Adrenal gland (tissue), 12 donors: Measurements from ENCODE around the gene ABCG2. TPM values are rescaled to one million over a fixed set of nuclear protein-coding genes. Genes with fewer than 3 reads are reported as not detected.

ENCODE experiments used
- DNase-seq, 7 donors: peaks; one replicate each; pipeline ENCODE4 v3.0.0-alpha.2; 2019 to 2020
- H3K27ac ChIP-seq, 5 donors: fragments of 200-600 bp; sonication (generic) in 4 of 5; 1 replicate in 3 of 5; 2 replicates in 2 of 5; pipeline versions ENCODE4 v1.5.1 to v1.8.0; 2016 to 2020; ENCODE audit warnings: mild to moderate bottlenecking in 1 of 5
- H3K27me3 ChIP-seq: fragments of 200-600 bp; 2 replicates; pipeline ENCODE4 v1.8.0; 2021
- H3K36me3 ChIP-seq, 2 donors: fragments of 200-600 bp; replicated peaks in 1 of 2; 1 replicate in 1 of 2; 2 replicates in 1 of 2; pipeline versions ENCODE4 v1.5.1 to v1.8.0; 2018 to 2022
- H3K4me1 ChIP-seq, 2 donors: fragments of 200-600 bp; replicated peaks in 1 of 2; 1 replicate in 1 of 2; 2 replicates in 1 of 2; pipeline versions ENCODE4 v1.5.1 to v1.8.0; 2018 to 2021
- H3K4me3 ChIP-seq, 4 donors: fragments of 200-600 bp; sonication (generic) in 3 of 4; one replicate each; pipeline ENCODE4 v1.5.1; 2016 to 2018
- H3K9me3 ChIP-seq, 3 donors: fragments of 200-600 bp; sonication (generic) in 1 of 3; replicated peaks in 1 of 3; 1 replicate in 2 of 3; 2 replicates in 1 of 3; pipeline versions ENCODE4 v1.5.1 to v1.8.0; 2016 to 2021
- CTCF ChIP-seq, 6 experiments: fragments of 450-650 bp in 4 of 6; fragments of 200-600 bp in 2 of 6; sonication (generic) in 1 of 6; IDR thresholded peaks; 1 replicate in 5 of 6; 2 replicates in 1 of 6; pipeline versions ENCODE4 v1.5.1 to v1.8.0; 2016 to 2021; ENCODE audit warnings: antibody characterized with exemption in 6 of 6, mild to moderate bottlenecking in 2 of 6, moderate library complexity in 1 of 6
- POLR2A ChIP-seq, 2 donors: fragments of 450-650 bp; IDR thresholded peaks; one replicate each; pipeline ENCODE4 v1.6.1; 2017; ENCODE audit warnings: antibody characterized with exemption in 2 of 2, mild to moderate bottlenecking in 2 of 2, moderate library complexity in 1 of 2
- WGBS, 4 donors: extraction: QIAGEN DNeasy Blood & Tissue Kit in 2 of 4; methylation state at CpG; one replicate each; pipeline versions ENCODE4 v1.1.5 to v1.1.7; 2013 to 2017; 5-methylcytosine and 5-hydroxymethylcytosine counted together
- intact Hi-C, 2 donors: fragments of 100-400 bp; cut with DNase I; formaldehyde crosslinking; loops; one replicate each; pipeline versions ENCODE4 v1.14.1 to v1.15.0; 2022 to 2023
- polyA plus RNA-seq, 3 donors: library from polyadenylated mRNA; stranded (reverse); fragments of 200-250 nt in 2 of 3; fragments of 350-450 nt in 1 of 3; fragmentation: Illumina TruSeq in 1 of 3; extraction: RNeasy Lipid Tissue Mini Kit (QIAGEN cat#74804) in 1 of 3; gene quantifications; one replicate each; pipeline ENCODE4 v1.2.3, GENCODE V29; 2013 to 2014
- total RNA-seq, 9 donors: library from RNA; depleted of rRNA in 4 of 9; stranded (reverse); fragments of >200 nt in 4 of 9; fragments of 120-200 nt in 1 of 9; fragmentation: NEBNext Ultra II Directional in 1 of 9; extraction: Animal tissue kit (Norgen Biotek cat#: 25700) in 1 of 9; gene quantifications; one replicate each; pipeline versions ENCODE4 v1.1.0 to v1.2.4, GENCODE V29; 2013 to 2023
- donor health status: healthy with polysubstance abuse.
- donor health status: Bipolar disorder and iron deficiency.
- donor health status: DM: yes; HTN: yes; CAD: no.
- donor health status: DM: no; HTN: no; CAD: no.
- donor health status: DM: no; HTN: no; CAD: no.
- donor health status: DM: yes; HTN: yes; CAD: no.

The ABCG2 gene
- total and polyA plus RNA-seq, 12 donors, result 2.0 to 22.0 (median 6.4) TPM

GRCh38 chr4:88146891-88147290, 11.5 kb downstream of the ABCG2 start:
- Histone ChIP-seq H3K27me3 (no peaks in the 10 kb centered on the region), H3K4me3 (no peak overlapping the region), H3K36me3 (no peaks in the 10 kb centered on the region), H3K27ac (no peak overlapping the region), H3K9me3 (no peaks in the 10 kb centered on the region), H3K4me1 (no peaks in the 10 kb centered on the region)
- intact Hi-C loops, result no loop called here
- TF ChIP-seq POLR2A (IDR thresholded peaks at IDR 0.05) (no peak), CTCF (IDR thresholded peaks at IDR 0.05) (no peak)
- no peak for DNase-seq

DNA sequence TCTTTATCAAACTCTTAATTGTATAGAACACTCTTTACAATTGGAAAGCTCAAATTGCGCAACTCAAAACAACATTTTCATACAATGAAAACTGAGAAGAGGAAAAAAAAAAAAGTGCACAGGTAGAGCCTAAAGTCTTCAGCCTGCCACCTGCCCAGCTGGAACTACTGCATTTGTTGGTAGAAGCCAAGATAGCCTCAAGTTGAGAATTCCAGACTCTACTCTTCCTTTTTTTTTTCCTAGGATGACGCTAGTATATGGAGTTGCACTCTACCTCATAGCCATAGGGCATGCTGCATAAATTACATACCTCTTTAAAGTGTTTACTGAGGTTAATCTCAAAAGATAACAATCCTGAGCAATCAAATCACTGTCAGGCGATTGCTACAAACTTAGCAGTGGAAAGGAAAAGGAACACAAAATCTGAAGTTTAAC, 13.6 kb downstream of the ABCG2 start:
- no peaks in the 10 kb centered on the region for H3K9me3 ChIP-seq
- DNase-seq, result no peak
- intact Hi-C loops, result no loop called here
- H3K36me3 ChIP-seq, result no peaks in the 10 kb centered on the region
- no peak for TF ChIP-seq POLR2A (IDR thresholded peaks at IDR 0.05)
- TF ChIP-seq CTCF (IDR thresholded peaks at IDR 0.05), result no peak
- H3K27ac ChIP-seq, result no peak overlapping the region
- 70 to 93% (median 76%) methylated on average over 3 of the region's 3 CpGs for WGBS, 4 donors
- no peaks in the 10 kb centered on the region for H3K27me3 ChIP-seq
- no peak overlapping the region for H3K4me3 ChIP-seq
- no peaks in the 10 kb centered on the region for H3K4me1 ChIP-seq

GRCh38 chr4:88144048-88144447, 14.4 kb downstream of the ABCG2 start:
- TF ChIP-seq POLR2A (IDR thresholded peaks at IDR 0.05), result no peak
- TF ChIP-seq CTCF (IDR thresholded peaks at IDR 0.05), result no peak
- no peak for DNase-seq
- 91 to 94% (median 93%) methylated on average over 5 of the region's 5 CpGs for WGBS, 4 donors
- no peaks in the 10 kb centered on the region for H3K4me1 ChIP-seq
- no peaks in the 10 kb centered on the region for H3K36me3 ChIP-seq
- H3K27ac ChIP-seq, result no peak overlapping the region
- intact Hi-C loops, result no loop called here
- H3K9me3 ChIP-seq, result no peaks in the 10 kb centered on the region
- no peaks in the 10 kb centered on the region for H3K27me3 ChIP-seq
- H3K4me3 ChIP-seq, result no peak overlapping the region

DNA sequence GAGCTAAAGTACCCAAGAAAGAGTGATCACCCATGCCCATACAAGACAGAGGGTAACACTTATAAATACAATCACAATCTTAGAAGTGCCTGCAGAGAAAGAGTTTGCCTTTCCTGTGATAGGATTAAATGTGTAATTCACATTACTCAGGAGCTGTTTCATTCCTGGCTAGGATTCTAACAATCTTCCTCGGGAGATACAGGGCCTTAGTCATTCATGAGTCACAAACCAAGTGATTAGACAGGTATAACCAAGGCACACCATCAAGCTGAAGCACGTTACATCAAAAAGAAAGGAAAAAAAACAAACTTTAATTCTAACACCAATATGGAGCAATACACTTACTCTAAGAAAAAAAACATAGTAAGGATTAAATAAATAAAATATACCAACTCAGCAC, 14.9 kb downstream of the ABCG2 start:
- Histone ChIP-seq H3K4me3 (no peak overlapping the region), H3K4me1 (no peaks in the 10 kb centered on the region), H3K27me3 (no peaks in the 10 kb centered on the region), H3K36me3 (no peaks in the 10 kb centered on the region), H3K27ac (no peak overlapping the region), H3K9me3 (no peaks in the 10 kb centered on the region)
- no peak for TF ChIP-seq CTCF (IDR thresholded peaks at IDR 0.05)
- TF ChIP-seq POLR2A (IDR thresholded peaks at IDR 0.05), result no peak
- WGBS, 4 donors, result 33 to 47% (median 40%) methylated on average over 2 of the region's 2 CpGs
- intact Hi-C loops, result no loop called here
- no peak for DNase-seq
